T follicular helper cell (primary cell): Measurements from ENCODE around the gene NSD1.
A peak's percentile ranks its signal among the peaks of the same experiment; 100 is the strongest.

ENCODE experiments used
- DNase-seq: peaks from one replicate; pipeline ENCODE4 v3.0.0-alpha.2; 2020; ENCODE audit warnings: low read depth

The NSD1 gene

GRCh38 chr5:177309351-177310191, 176.0 kb downstream of the NSD1 start:
- DNase-seq: peak; percentile 55

- DNase-seq: no peak
Observed at GRCh38 chr5:177310332-177310731, 176.8 kb downstream of the NSD1 start.

- DNase-seq: no peak
Observed at GRCh38 chr5:177310757-177311391, 177.3 kb downstream of the NSD1 start.

DNA sequence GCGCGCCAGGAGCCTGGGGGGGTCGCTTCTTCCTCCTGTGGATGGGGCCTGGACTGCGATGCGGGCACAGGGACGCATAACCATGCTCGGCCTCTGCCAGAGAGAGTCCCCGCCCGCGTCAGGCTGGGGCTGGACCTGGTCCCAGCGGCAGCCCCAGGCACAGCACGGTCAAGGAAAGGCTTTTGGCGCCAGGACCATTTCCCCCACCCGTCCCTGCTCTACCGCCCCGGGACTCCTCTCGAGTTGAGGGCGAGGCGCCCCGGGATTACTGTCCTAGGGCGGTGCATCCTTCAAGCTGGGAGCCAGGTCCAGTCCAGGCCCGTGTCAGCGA, 177.8 kb downstream of the NSD1 start:
- no peak for DNase-seq

DNA sequence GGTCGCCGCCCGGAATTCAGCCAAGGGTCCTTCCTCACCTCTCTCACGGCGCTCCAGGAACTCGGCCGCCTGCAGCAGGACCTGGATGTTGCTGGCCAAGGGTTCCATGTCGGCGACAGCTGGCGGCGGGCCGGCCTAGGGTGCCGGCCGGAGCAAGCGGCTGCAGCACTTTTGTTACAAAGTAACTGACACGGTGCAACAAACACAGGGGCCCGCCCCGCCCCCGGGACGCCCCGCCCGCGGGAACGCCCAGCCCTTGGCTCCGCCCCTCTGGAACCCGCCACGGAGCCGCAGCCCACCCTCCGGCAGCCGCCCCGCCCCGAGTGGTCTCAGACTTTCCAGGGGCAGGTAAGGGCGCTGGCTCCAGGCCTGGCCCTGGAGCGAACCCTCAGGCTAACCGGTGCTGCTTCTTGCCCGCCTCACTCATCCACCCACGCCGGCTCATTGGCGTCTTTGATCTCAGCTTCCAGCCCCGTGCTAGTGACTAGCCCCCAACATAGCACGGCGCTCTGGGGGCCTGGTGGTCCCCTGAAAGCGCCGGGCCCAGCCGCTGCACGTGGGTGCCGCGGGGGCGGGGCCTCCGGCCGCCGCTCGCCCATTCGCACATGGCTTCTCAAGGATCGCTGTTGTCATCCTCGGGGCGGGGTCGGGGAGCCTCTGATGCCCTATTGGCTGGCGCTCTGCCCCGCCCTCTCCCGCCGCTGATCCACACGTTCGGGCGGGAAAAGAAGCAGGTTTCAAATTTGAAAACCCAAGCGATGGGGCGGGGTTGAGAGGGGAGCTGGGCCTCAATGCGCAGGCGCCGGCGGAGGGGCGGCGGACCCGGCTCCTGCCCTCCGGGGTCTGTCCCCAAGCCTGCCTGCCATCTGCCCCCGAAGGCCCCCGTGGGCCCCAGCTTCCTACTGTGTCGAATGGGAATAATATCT, 178.4 kb downstream of the NSD1 start, which contains the start of gene MXD3:
Gene MXD3, minus strand, starts transcription at position 176 of the 926 bp plus-strand sequence. Its CDS starts 68 bp downstream, at position 108.
- DNase-seq: peak; percentile 92

GRCh38 chr5:177312649-177313181, 179.1 kb downstream of the NSD1 start:
- DNase-seq: no peak

GRCh38 chr5:177313561-177314259, 180.1 kb downstream of the NSD1 start:
- DNase-seq: no peak

- no peak for DNase-seq
Observed at GRCh38 chr5:177314376-177315342, 181.1 kb downstream of the NSD1 start.

DNA sequence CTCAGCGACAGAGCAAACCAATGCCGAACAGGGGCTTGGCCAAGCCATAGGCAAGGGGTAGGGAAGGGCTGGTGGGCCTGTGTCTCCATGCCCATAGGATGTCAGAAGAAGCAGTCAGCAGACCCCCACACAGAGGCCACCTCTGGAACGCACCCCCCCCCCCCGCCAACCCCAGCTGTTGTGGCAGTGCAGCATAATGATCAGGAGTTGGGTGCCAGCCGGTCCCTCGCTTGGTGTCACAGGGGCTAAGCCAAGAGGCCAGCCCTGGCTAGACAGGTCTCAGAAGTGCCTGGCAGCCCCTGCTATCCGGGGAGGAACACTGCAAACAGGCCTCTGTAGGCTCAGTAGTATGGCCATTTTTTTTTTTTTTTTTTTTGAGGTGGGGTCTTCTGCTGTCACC, 181.8 kb downstream of the NSD1 start:
- no peak for DNase-seq

DNA sequence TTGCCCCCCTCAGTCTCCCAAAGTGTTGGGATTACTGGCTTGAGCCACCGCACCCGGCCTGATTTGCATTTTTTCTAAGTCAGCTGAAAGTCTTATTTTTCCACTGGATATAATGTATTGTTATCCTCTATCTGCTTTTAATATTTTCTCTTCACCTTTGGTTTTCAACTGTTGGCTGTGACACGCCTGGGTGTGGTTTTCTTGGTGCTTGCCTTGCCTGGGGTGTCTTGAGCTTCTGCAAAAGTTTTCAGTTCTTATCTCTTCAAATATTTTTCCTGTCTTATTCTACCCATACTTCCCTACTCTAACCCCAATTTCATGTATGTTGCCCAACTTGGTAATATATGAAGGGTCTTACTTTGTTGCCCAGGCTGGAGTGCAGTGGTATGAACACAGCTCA, 182.4 kb downstream of the NSD1 start:
- no peak for DNase-seq

DNA sequence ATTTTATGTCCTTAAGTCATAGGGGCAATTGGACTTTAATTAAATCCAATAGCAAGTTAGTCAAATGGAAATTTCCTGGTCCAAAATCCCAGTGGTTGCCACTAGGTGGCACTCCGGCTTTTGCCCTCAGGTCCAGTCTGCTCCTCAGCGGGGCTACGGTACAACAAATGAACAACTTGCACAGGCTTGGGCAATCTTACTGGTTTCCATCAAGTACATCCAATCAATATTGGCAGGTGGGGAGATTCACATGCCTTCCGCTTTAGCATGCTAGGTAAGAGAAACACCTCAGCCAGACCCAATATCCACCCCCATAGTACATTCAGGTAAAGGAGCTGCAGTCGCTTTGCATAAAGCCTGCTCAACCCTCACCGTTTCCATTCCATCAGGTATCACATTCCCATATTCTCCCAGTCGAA, 184.4 kb downstream of the NSD1 start:
- peak; percentile 58 for DNase-seq

GRCh38 chr5:177319913-177320588, 186.5 kb downstream of the NSD1 start:
- DNase-seq: no peak

GRCh38 chr5:177320879-177321278, 187.3 kb downstream of the NSD1 start:
- no peak for DNase-seq

- no peak for DNase-seq
Observed at GRCh38 chr5:177325868-177326381, 192.4 kb downstream of the NSD1 start.

- no peak for DNase-seq
Observed at GRCh38 chr5:177327539-177328522, 194.3 kb downstream of the NSD1 start.

- DNase-seq: no peak
Observed at GRCh38 chr5:177328545-177329231, 195.1 kb downstream of the NSD1 start.

DNA sequence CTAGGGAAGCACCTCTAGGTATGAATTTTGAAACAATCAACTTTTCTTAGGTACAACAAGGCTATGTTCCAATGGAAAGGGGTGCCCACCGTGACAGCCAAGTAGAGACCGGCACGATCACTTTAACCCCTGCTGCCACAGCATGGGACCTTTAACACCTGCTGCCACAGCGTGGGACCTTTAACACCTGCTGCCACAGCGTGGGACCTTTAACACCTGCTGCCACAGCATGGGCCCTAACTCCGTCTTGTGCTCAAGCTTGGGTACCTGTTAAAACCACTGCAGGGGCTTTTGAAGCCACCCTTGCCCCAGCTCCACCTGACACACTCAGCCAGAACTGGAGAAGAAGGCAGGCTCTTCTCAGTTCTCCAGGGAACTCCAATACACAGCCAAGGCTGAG, 196.3 kb downstream of the NSD1 start:
- DNase-seq: no peak
